HCT116 (cell line): ENCODE results near the gene FRMPD4. TPM values are rescaled to one million over a fixed set of nuclear protein-coding genes. Genes with fewer than 3 reads are reported as not detected.

Experiments
- ATAC-seq: fragments of 200-7000 bp; cut with Tn5 transposase; 2 replicates; pipeline ENCODE4 v1.9.1; 2020; ENCODE audit warnings: mild to moderate bottlenecking, moderate library complexity
- BruUV-seq: library from RNA; stranded (reverse); fragments of 400-500 nt; replicated peaks from 2 replicates; lab custom pipeline; 2021; lab: Mats Ljungman, UMichigan
- CTCF ChIA-PET: fragments of 300-600 bp; sonication (Branson Sonifier 250); formaldehyde crosslinking; loops from one replicate; lab custom pipeline; 2021; ENCODE audit warnings: antibody characterized with exemption; lab: Charles Lee
- POLR2A ChIA-PET: fragments of 300-600, 350-600 bp; sonication (Branson Sonifier 250); formaldehyde crosslinking; loops from one replicate; lab custom pipeline; 2021; ENCODE audit warnings: antibody characterized with exemption; lab: Charles Lee
- RAD21 ChIA-PET, 2 experiments: fragments of 300-600 bp; sonication (Branson Sonifier 250); formaldehyde crosslinking; loops; one replicate each; lab custom pipeline; 2023; ENCODE audit warnings: low total read pairs in 2 of 2; ENCODE audit not compliant: uncharacterized antibody in 2 of 2, unreplicated experiment in 2 of 2, low non-redundant PET in 1 of 2; lab: Charles Lee
- DNase-seq: peaks from one replicate; pipeline ENCODE4 v3.0.0-alpha.2; 2010; ENCODE audit warnings: low read depth, low spot score
- H2AFZ ChIP-seq: fragments of 200-600 bp; shearing (Covaris generic), sonication (generic); 2 replicates; pipeline ENCODE4 v1.6.1; 2017; ENCODE audit warnings: low read depth, mixed run types, mixed read lengths, antibody characterized with exemption, low read length; ENCODE audit not compliant: poor library complexity, severe bottlenecking
- H3K27ac ChIP-seq: 2 replicates; pipeline ENCODE4 v1.5.1; 2012; ENCODE audit warnings: low read depth, low read length
- H3K27me3 ChIP-seq: fragments of 200-600 bp; sonication (generic); 2 replicates; pipeline ENCODE4 v1.6.1; 2016; ENCODE audit warnings: mixed run types, low read length, mixed read lengths; ENCODE audit not compliant: insufficient read depth
- H3K36me3 ChIP-seq, 2 experiments: fragments of 200-500 bp in 1 of 2; fragments of 200-600 bp in 1 of 2; sonication (Bioruptor generic) in 1 of 2; sonication (generic) in 1 of 2; 2 replicates each; pipeline versions ENCODE4 v1.5.1 to v1.6.1; 2014 to 2016; ENCODE audit warnings: low read length in 2 of 2, inconsistent platforms in 1 of 2, mixed read lengths in 1 of 2, mixed run types in 1 of 2; ENCODE audit not compliant: insufficient read depth in 2 of 2, control insufficient read depth in 1 of 2
- H3K4me1 ChIP-seq, 2 experiments: fragments of 200-600 bp in 1 of 2; sonication (generic) in 1 of 2; 2 replicates each; pipeline versions ENCODE4 v1.5.1 to v1.6.1; 2012 to 2017; ENCODE audit warnings: low read length in 2 of 2, inconsistent platforms in 1 of 2, mild to moderate bottlenecking in 1 of 2, mixed read lengths in 1 of 2, mixed run types in 1 of 2, moderate library complexity in 1 of 2; ENCODE audit not compliant: insufficient read depth in 2 of 2, control insufficient read depth in 1 of 2
- H3K4me2 ChIP-seq: fragments of 200-600 bp; sonication (generic); 2 replicates; pipeline ENCODE4 v1.6.1; 2017; ENCODE audit warnings: mixed run types, low read length, mixed read lengths
- H3K4me3 ChIP-seq, 2 experiments: fragments of 200-600 bp in 1 of 2; sonication (generic) in 1 of 2; replicated peaks in 1 of 2; 2 replicates each; pipeline ENCODE4 v1.5.1; 2011 to 2016; ENCODE audit warnings: low read length in 2 of 2, control low read depth in 1 of 2, low read depth in 1 of 2, mild to moderate bottlenecking in 1 of 2, mixed read lengths in 1 of 2, mixed run types in 1 of 2
- H3K79me2 ChIP-seq: fragments of 200-600 bp; sonication (generic); 2 replicates; pipeline ENCODE4 v1.6.1; 2017; ENCODE audit warnings: mild to moderate bottlenecking, mixed run types, low read length, moderate library complexity, mixed read lengths; ENCODE audit not compliant: insufficient read depth
- H3K9ac ChIP-seq: fragments of 200-600 bp; sonication (generic); 2 replicates; pipeline ENCODE4 v1.6.1; 2016; ENCODE audit warnings: low read length, mixed read lengths
- H3K9me2 ChIP-seq: fragments of 200-600 bp; sonication (generic), shearing (Covaris generic); 2 replicates; pipeline ENCODE4 v1.6.1; 2017; ENCODE audit warnings: mixed run types, mild to moderate bottlenecking, moderate library complexity; ENCODE audit not compliant: insufficient read depth
- H3K9me3 ChIP-seq, 2 experiments: fragments of 200-500 bp in 1 of 2; fragments of 200-600 bp in 1 of 2; sonication (Bioruptor generic) in 1 of 2; sonication (generic) in 1 of 2; 2 replicates each; pipeline ENCODE4 v1.6.1; 2014 to 2017; ENCODE audit warnings: low read length in 2 of 2, mixed read lengths in 2 of 2, inconsistent platforms in 1 of 2, low read depth in 1 of 2, mild to moderate bottlenecking in 1 of 2, mixed run types in 1 of 2, moderate library complexity in 1 of 2; ENCODE audit not compliant: control insufficient read depth in 1 of 2, insufficient read depth in 1 of 2
- H4K20me1 ChIP-seq: fragments of 200-600 bp; sonication (generic), shearing (Covaris generic); 2 replicates; pipeline ENCODE4 v1.6.1; 2017; ENCODE audit warnings: mixed run types, mild to moderate bottlenecking, moderate library complexity; ENCODE audit not compliant: insufficient read depth
- ATF3 ChIP-seq: IDR thresholded peaks from 2 replicates; pipeline ENCODE4 v1.6.1; 2012
- CBX3 ChIP-seq: IDR thresholded peaks from 2 replicates; pipeline ENCODE4 v1.6.1; 2012; ENCODE audit warnings: low read depth
- CEBPB ChIP-seq: IDR thresholded peaks from 2 replicates; pipeline ENCODE4 v1.6.1; 2012; ENCODE audit warnings: low read depth
- ELF1 ChIP-seq: IDR thresholded peaks from 2 replicates; pipeline ENCODE4 v1.6.1; 2012; ENCODE audit warnings: low read depth, borderline replicate concordance
- EZH2phosphoT487 ChIP-seq: fragments of 200-600 bp; IDR thresholded peaks from 2 replicates; pipeline ENCODE4 v1.6.1; 2018; ENCODE audit warnings: antibody characterized with exemption, borderline replicate concordance
- JUND ChIP-seq: IDR thresholded peaks from 2 replicates; pipeline ENCODE4 v1.6.1; 2012
- MAX ChIP-seq: IDR thresholded peaks from 2 replicates; pipeline ENCODE4 v1.6.1; 2012
- POLR2A ChIP-seq: IDR thresholded peaks from 2 replicates; pipeline ENCODE4 v1.7.0; 2011; ENCODE audit warnings: borderline replicate concordance; ENCODE audit not compliant: insufficient read depth, insufficient read length; ENCODE audit errors: extremely low read depth
- POLR2AphosphoS5 ChIP-seq: IDR thresholded peaks from 2 replicates; pipeline ENCODE4 v1.6.1; 2011; ENCODE audit warnings: mild to moderate bottlenecking, low read depth, low read length, moderate library complexity
- RAD21 ChIP-seq: IDR thresholded peaks from 2 replicates; pipeline ENCODE4 v1.6.1; 2012; ENCODE audit warnings: low read depth, mild to moderate bottlenecking
- SIN3A ChIP-seq: IDR thresholded peaks from 2 replicates; pipeline ENCODE4 v1.6.1; 2012; ENCODE audit warnings: low read depth
- SP1 ChIP-seq: IDR thresholded peaks from 2 replicates; pipeline ENCODE4 v1.6.1; 2012; ENCODE audit warnings: low read depth
- SRF ChIP-seq: IDR thresholded peaks from 2 replicates; pipeline ENCODE4 v1.6.1; 2012; ENCODE audit warnings: low read depth
- ZNF274 ChIP-seq: fragments of 200-500 bp; sonication (Bioruptor generic); IDR thresholded peaks from 2 replicates; pipeline ENCODE4 v1.6.1; 2014; ENCODE audit warnings: mild to moderate bottlenecking, low read depth, low read length, inconsistent platforms
- intact Hi-C: fragments of 100-400 bp; cut with micrococcal nuclease; formaldehyde crosslinking; loops from 2 replicates; pipeline ENCODE4 v1.10.0; 2022
- total RNA-seq: library from RNA; stranded (reverse); gene quantifications from one replicate; pipeline ENCODE4 v1.2.1, GENCODE V29; 2021; ENCODE audit not compliant: unreplicated experiment
- TF ChIP-seq, protein P1 (sequence below): IDR thresholded peaks from 2 replicates; pipeline ENCODE4 v1.6.1; 2012; ENCODE audit warnings: low read depth
- TF ChIP-seq, protein P2 (sequence below): IDR thresholded peaks from 2 replicates; pipeline ENCODE4 v1.6.1; 2011; ENCODE audit warnings: mild to moderate bottlenecking, low read length, moderate library complexity; ENCODE audit not compliant: insufficient replicate concordance; ENCODE audit errors: extremely low read depth

Gene FRMPD4
- total RNA-seq, 1 experiment from 2014 or later: not detected

- H3K27ac ChIP-seq: no peak overlapping the region
- intact Hi-C loops: no loop called here
- ATAC-seq: no peak
- no TSS peak for BruUV-seq
- no peak overlapping the region for H3K4me2 ChIP-seq
- POLR2A ChIA-PET: no interaction called here
- no peaks in the 10 kb centered on the region for H4K20me1 ChIP-seq
- H3K79me2 ChIP-seq: no peaks in the 10 kb centered on the region
- CTCF ChIA-PET: no interaction called here
- no peak overlapping the region for H3K9ac ChIP-seq
- RAD21 ChIA-PET: no interaction called here
- no peaks in the 10 kb centered on the region for H3K9me3 ChIP-seq
- no peak overlapping the region for H3K4me3 ChIP-seq
- no peak for DNase-seq
- no peaks in the 10 kb centered on the region for H3K36me3 ChIP-seq
- H3K27me3 ChIP-seq: no peaks in the 10 kb centered on the region
- no peaks in the 10 kb centered on the region for H3K9me2 ChIP-seq
- no peak overlapping the region for H2AFZ ChIP-seq
- TF ChIP-seq RAD21: no peak
- no peak for TF ChIP-seq CBX3
- no peak for TF ChIP-seq SP1
- no peak for TF ChIP-seq ZNF274
- no peak for TF ChIP-seq CEBPB
- TF ChIP-seq ATF3: no peak
- TF ChIP-seq, protein P1, sequence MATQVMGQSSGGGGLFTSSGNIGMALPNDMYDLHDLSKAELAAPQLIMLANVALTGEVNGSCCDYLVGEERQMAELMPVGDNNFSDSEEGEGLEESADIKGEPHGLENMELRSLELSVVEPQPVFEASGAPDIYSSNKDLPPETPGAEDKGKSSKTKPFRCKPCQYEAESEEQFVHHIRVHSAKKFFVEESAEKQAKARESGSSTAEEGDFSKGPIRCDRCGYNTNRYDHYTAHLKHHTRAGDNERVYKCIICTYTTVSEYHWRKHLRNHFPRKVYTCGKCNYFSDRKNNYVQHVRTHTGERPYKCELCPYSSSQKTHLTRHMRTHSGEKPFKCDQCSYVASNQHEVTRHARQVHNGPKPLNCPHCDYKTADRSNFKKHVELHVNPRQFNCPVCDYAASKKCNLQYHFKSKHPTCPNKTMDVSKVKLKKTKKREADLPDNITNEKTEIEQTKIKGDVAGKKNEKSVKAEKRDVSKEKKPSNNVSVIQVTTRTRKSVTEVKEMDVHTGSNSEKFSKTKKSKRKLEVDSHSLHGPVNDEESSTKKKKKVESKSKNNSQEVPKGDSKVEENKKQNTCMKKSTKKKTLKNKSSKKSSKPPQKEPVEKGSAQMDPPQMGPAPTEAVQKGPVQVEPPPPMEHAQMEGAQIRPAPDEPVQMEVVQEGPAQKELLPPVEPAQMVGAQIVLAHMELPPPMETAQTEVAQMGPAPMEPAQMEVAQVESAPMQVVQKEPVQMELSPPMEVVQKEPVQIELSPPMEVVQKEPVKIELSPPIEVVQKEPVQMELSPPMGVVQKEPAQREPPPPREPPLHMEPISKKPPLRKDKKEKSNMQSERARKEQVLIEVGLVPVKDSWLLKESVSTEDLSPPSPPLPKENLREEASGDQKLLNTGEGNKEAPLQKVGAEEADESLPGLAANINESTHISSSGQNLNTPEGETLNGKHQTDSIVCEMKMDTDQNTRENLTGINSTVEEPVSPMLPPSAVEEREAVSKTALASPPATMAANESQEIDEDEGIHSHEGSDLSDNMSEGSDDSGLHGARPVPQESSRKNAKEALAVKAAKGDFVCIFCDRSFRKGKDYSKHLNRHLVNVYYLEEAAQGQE: no peak
- TF ChIP-seq SRF: no peak
- no peak for TF ChIP-seq MAX
- no peak for TF ChIP-seq POLR2AphosphoS5
- no peak for TF ChIP-seq EZH2phosphoT487
- TF ChIP-seq ELF1: no peak
- TF ChIP-seq, protein P2, sequence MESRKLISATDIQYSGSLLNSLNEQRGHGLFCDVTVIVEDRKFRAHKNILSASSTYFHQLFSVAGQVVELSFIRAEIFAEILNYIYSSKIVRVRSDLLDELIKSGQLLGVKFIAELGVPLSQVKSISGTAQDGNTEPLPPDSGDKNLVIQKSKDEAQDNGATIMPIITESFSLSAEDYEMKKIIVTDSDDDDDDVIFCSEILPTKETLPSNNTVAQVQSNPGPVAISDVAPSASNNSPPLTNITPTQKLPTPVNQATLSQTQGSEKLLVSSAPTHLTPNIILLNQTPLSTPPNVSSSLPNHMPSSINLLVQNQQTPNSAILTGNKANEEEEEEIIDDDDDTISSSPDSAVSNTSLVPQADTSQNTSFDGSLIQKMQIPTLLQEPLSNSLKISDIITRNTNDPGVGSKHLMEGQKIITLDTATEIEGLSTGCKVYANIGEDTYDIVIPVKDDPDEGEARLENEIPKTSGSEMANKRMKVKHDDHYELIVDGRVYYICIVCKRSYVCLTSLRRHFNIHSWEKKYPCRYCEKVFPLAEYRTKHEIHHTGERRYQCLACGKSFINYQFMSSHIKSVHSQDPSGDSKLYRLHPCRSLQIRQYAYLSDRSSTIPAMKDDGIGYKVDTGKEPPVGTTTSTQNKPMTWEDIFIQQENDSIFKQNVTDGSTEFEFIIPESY: no peak
- no peak for TF ChIP-seq JUND
- TF ChIP-seq POLR2A: no peak
- no peak for TF ChIP-seq SIN3A
- no peaks in the 10 kb centered on the region for H3K4me1 ChIP-seq
Measured at GRCh38 chrX:12378706-12379105, 240.4 kb downstream of the FRMPD4 start.
